Gastroesophageal sphincter (tissue), 4 donors: ENCODE results near the gene PDCD4. TPM values are rescaled to one million over a fixed set of nuclear protein-coding genes. Genes with fewer than 3 reads are reported as not detected.

Source experiments
- ATAC-seq: fragments of 150-250 bp; one replicate; pipeline ENCODE4 v1.9.1; 2016; ENCODE audit warnings: mild to moderate bottlenecking, moderate library complexity
- H3K27ac ChIP-seq, 4 donors: fragments of 200-600 bp; sonication (generic) in 3 of 4; 1 replicate in 3 of 4; 2 replicates in 1 of 4; pipeline ENCODE4 v1.5.1; 2016 to 2019
- H3K27me3 ChIP-seq: fragments of 200-600 bp; sonication (generic); one replicate; pipeline ENCODE4 v1.5.1; 2019
- H3K36me3 ChIP-seq, 2 donors: fragments of 200-600 bp; sonication (generic); one replicate each; pipeline ENCODE4 v1.5.1; 2019; ENCODE audit warnings: control low read depth in 1 of 2
- H3K4me1 ChIP-seq, 3 donors: fragments of 200-600 bp; sonication (generic); 1 replicate in 2 of 3; 2 replicates in 1 of 3; pipeline ENCODE4 v1.5.1; 2016 to 2019; ENCODE audit warnings: control low read depth in 2 of 3
- H3K4me3 ChIP-seq, 2 donors: fragments of 200-600 bp; sonication (generic); one replicate each; pipeline ENCODE4 v1.5.1; 2019; ENCODE audit warnings: mild to moderate bottlenecking in 1 of 2, moderate library complexity in 1 of 2
- H3K9me3 ChIP-seq, 3 donors: fragments of 200-600 bp; sonication (generic); one replicate each; pipeline ENCODE4 v1.5.1; 2017 to 2019; ENCODE audit warnings: control low read depth in 2 of 3
- CTCF ChIP-seq, 4 experiments: fragments of 200-600 bp in 2 of 4; fragments of 450-650 bp in 2 of 4; sonication (generic) in 1 of 4; IDR thresholded peaks; one replicate each; pipeline ENCODE4 v1.5.1; 2017 to 2019; ENCODE audit warnings: antibody characterized with exemption in 4 of 4, mild to moderate bottlenecking in 2 of 4, moderate library complexity in 2 of 4
- EP300 ChIP-seq: sonication (generic); formaldehyde crosslinking; IDR thresholded peaks from one replicate; pipeline ENCODE4 v1.6.1; 2017; ENCODE audit warnings: antibody characterized with exemption, mild to moderate bottlenecking
- POLR2A ChIP-seq, 2 donors: fragments of 450-650 bp; IDR thresholded peaks; one replicate each; pipeline ENCODE4 v1.6.1; 2017; ENCODE audit warnings: antibody characterized with exemption in 2 of 2, mild to moderate bottlenecking in 2 of 2, moderate library complexity in 1 of 2
- POLR2AphosphoS5 ChIP-seq: sonication (generic); formaldehyde crosslinking; IDR thresholded peaks from one replicate; pipeline ENCODE4 v1.6.1; 2017; ENCODE audit warnings: antibody characterized with exemption
- WGBS, 2 donors: methylation state at CpG; one replicate each; pipeline ENCODE4 v1.1.5; 2018; ENCODE audit warnings: low coverage in 1 of 2; 5-methylcytosine and 5-hydroxymethylcytosine counted together
- total RNA-seq, 4 donors: library from RNA; depleted of rRNA; stranded (reverse); fragments of >200 nt; gene quantifications; one replicate each; pipeline ENCODE4 v1.1.0, GENCODE V29; 2016

Gene PDCD4
- total RNA-seq, 4 donors from 2014 or later: 69.1 to 74.6 (median 72.2) TPM

GRCh38 chr10:110842326-110842904 lies 29.3 kb upstream of the PDCD4 start:
- Histone ChIP-seq H3K9me3 (no peaks in the 10 kb centered on the region), H3K27me3 (no peaks in the 10 kb centered on the region), H3K4me1 (peaks cover 0 to 9% (median 5%) of the 10 kb centered on the region in 3 donors), H3K36me3 (no peaks in the 10 kb centered on the region), H3K27ac (no peak overlapping the region), H3K4me3 (no peak overlapping the region)
- no peak for ATAC-seq
- 67 to 86% methylated on average over 1 to 5 of the region's 7 CpGs for WGBS, 2 donors
- TF ChIP-seq POLR2AphosphoS5 (no peak), POLR2A (IDR thresholded peaks at IDR 0.05) (no peak)

- Histone ChIP-seq H3K27me3 (no peaks in the 10 kb centered on the region), H3K4me3 (no peak overlapping the region), H3K27ac (no peak overlapping the region), H3K9me3 (no peaks in the 10 kb centered on the region), H3K4me1 (peaks cover 0 to 3% (median 0%) of the 10 kb centered on the region in 3 donors), H3K36me3 (no peaks in the 10 kb centered on the region)
- no peak for TF ChIP-seq POLR2AphosphoS5
- no peak for TF ChIP-seq CTCF (IDR thresholded peaks at IDR 0.05)
- TF ChIP-seq POLR2A (IDR thresholded peaks at IDR 0.05): no peak
- no peak for TF ChIP-seq EP300
- 50% methylated on average over 1 of the region's 2 CpGs; no CpG with 5 or more reads in 1 of the 2 donors for WGBS, 2 donors
- ATAC-seq: no peak
Measured at GRCh38 chr10:110843031-110843430, 28.7 kb upstream of the PDCD4 start.

GRCh38 chr10:110843796-110844616 lies 27.7 kb upstream of the PDCD4 start:
- H3K27ac ChIP-seq: no peak overlapping the region
- ATAC-seq: no peak
- H3K4me3 ChIP-seq: no peak overlapping the region
- no peak for TF ChIP-seq CTCF (IDR thresholded peaks at IDR 0.05)
- no peak for TF ChIP-seq POLR2A (IDR thresholded peaks at IDR 0.05)
- no peak for TF ChIP-seq EP300
- TF ChIP-seq POLR2AphosphoS5: no peak
- H3K9me3 ChIP-seq: no peaks in the 10 kb centered on the region
- WGBS, 2 donors: 62 to 92% methylated on average over 2 to 5 of the region's 8 CpGs
- H3K27me3 ChIP-seq: no peaks in the 10 kb centered on the region
- no peaks in the 10 kb centered on the region for H3K36me3 ChIP-seq
- no peaks in the 10 kb centered on the region for H3K4me1 ChIP-seq

GRCh38 chr10:110844617-110844881 lies 27.2 kb upstream of the PDCD4 start:
- 85 to 90% methylated on average over 3 to 4 of the region's 4 CpGs for WGBS, 2 donors
- Histone ChIP-seq H3K36me3 (no peaks in the 10 kb centered on the region), H3K4me3 (no peak overlapping the region), H3K27me3 (no peaks in the 10 kb centered on the region), H3K27ac (no peak overlapping the region), H3K4me1 (no peaks in the 10 kb centered on the region), H3K9me3 (no peaks in the 10 kb centered on the region)
- TF ChIP-seq CTCF (IDR thresholded peaks at IDR 0.05) (no peak), POLR2AphosphoS5 (no peak), POLR2A (IDR thresholded peaks at IDR 0.05) (no peak), EP300 (no peak)
- ATAC-seq: no peak

- Histone ChIP-seq H3K36me3 (no peaks in the 10 kb centered on the region), H3K27ac (no peak overlapping the region), H3K27me3 (no peaks in the 10 kb centered on the region), H3K9me3 (no peaks in the 10 kb centered on the region), H3K4me3 (no peak overlapping the region), H3K4me1 (no peaks in the 10 kb centered on the region)
- no peak for ATAC-seq
- 100% methylated on average over 1 of the region's 2 CpGs; no CpG with 5 or more reads in 1 of the 2 donors for WGBS, 2 donors
- TF ChIP-seq POLR2A (IDR thresholded peaks at IDR 0.05) (no peak), EP300 (no peak), POLR2AphosphoS5 (no peak), CTCF (IDR thresholded peaks at IDR 0.05) (no peak)
Measured at GRCh38 chr10:110845192-110845755, 26.5 kb upstream of the PDCD4 start.
